Measurements from ENCODE around the gene RBAK.
"Not testable (repeated sequence)": the region's sequence is repeated elsewhere in the genome, so short reads cannot be mapped to it uniquely, and the experiment has no call there.

Gene RBAK

GRCh38 chr7:5050676-5051075, 5.0 kb downstream of the RBAK start:
- Histone ChIP-seq H3K27me3 (ENCODE audit: low read depth, low read length) (no peaks in the 10 kb centered on the region), H3K9me3 (ENCODE audit: insufficient read depth, low read length) (no peaks in the 10 kb centered on the region), H3K36me3 (replicated peaks; ENCODE audit: low read depth, low read length) (peaks cover 10% of the 10 kb centered on the region), H4K20me1 (ENCODE audit: insufficient read depth, low read length) (no peaks in the 10 kb centered on the region), H3K4me3 (ENCODE audit: low read length) (no peak overlapping the region), H3K79me2 (ENCODE audit: low read length) (peaks cover 32% of the 10 kb centered on the region), H3K4me1 (ENCODE audit: low read length) (no peaks in the 10 kb centered on the region), H3K4me2 (ENCODE audit: low read length) (no peak overlapping the region), H3K27ac (ENCODE audit: low read length) (no peak overlapping the region), H3K9ac (ENCODE audit: low read length) (no peak overlapping the region), H2AFZ (ENCODE audit: low read depth, low read length) (no peak overlapping the region)
- TF ChIP-seq EZH2phosphoT487 (IDR thresholded peaks at IDR 0.05; ENCODE audit: low read depth) (no peak), CTCF (IDR thresholded peaks at IDR 0.05; ENCODE audit: low read depth, low read length) (no peak)

- not testable (repeated sequence) for H3K4me3 ChIP-seq (ENCODE audit: low read length); H3K9me3 ChIP-seq (ENCODE audit: insufficient read depth, low read length); H2AFZ ChIP-seq (ENCODE audit: low read depth, low read length); H3K36me3 ChIP-seq (replicated peaks; ENCODE audit: low read depth, low read length); H3K27me3 ChIP-seq (ENCODE audit: low read depth, low read length); H4K20me1 ChIP-seq (ENCODE audit: insufficient read depth, low read length); H3K4me2 ChIP-seq (ENCODE audit: low read length); H3K9ac ChIP-seq (ENCODE audit: low read length); H3K4me1 ChIP-seq (ENCODE audit: low read length); H3K27ac ChIP-seq (ENCODE audit: low read length)
- peaks cover 22% of the 10 kb centered on the region for H3K79me2 ChIP-seq (ENCODE audit: low read length)
Observed at GRCh38 chr7:5051731-5052130, 6.1 kb downstream of the RBAK start.

GRCh38 chr7:5053175-5053574, 7.5 kb downstream of the RBAK start:
- Histone ChIP-seq H3K36me3 (replicated peaks; ENCODE audit: low read depth, low read length) (peaks cover 12% of the 10 kb centered on the region), H3K9ac (ENCODE audit: low read length) (no peak overlapping the region), H2AFZ (ENCODE audit: low read depth, low read length) (no peak overlapping the region), H3K79me2 (ENCODE audit: low read length) (peaks cover 18% of the 10 kb centered on the region), H4K20me1 (ENCODE audit: insufficient read depth, low read length) (no peaks in the 10 kb centered on the region), H3K27ac (ENCODE audit: low read length) (no peak overlapping the region), H3K4me3 (ENCODE audit: low read length) (no peak overlapping the region), H3K9me3 (ENCODE audit: insufficient read depth, low read length) (no peaks in the 10 kb centered on the region), H3K4me2 (ENCODE audit: low read length) (no peak overlapping the region), H3K27me3 (ENCODE audit: low read depth, low read length) (no peaks in the 10 kb centered on the region), H3K4me1 (ENCODE audit: low read length) (no peaks in the 10 kb centered on the region)
- TF ChIP-seq EZH2phosphoT487 (IDR thresholded peaks at IDR 0.05; ENCODE audit: low read depth) (no peak), CTCF (IDR thresholded peaks at IDR 0.05; ENCODE audit: low read depth, low read length) (no peak)

- Histone ChIP-seq H3K4me2 (ENCODE audit: low read length) (no peak overlapping the region), H3K27ac (ENCODE audit: low read length) (no peak overlapping the region), H3K9ac (ENCODE audit: low read length) (no peak overlapping the region), H3K9me3 (ENCODE audit: insufficient read depth, low read length) (peaks cover 50% of the 10 kb centered on the region; the same call in 1 of the 2 replicates), H3K36me3 (replicated peaks; ENCODE audit: low read depth, low read length) (peaks cover 86% of the 10 kb centered on the region), H2AFZ (ENCODE audit: low read depth, low read length) (no peak overlapping the region), H3K4me1 (ENCODE audit: low read length) (no peaks in the 10 kb centered on the region), H3K4me3 (ENCODE audit: low read length) (no peak overlapping the region), H3K27me3 (ENCODE audit: low read depth, low read length) (no peaks in the 10 kb centered on the region), H4K20me1 (ENCODE audit: insufficient read depth, low read length) (no peaks in the 10 kb centered on the region), H3K79me2 (ENCODE audit: low read length) (no peaks in the 10 kb centered on the region)
- TF ChIP-seq CTCF (IDR thresholded peaks at IDR 0.05; ENCODE audit: low read depth, low read length) (no peak), EZH2phosphoT487 (IDR thresholded peaks at IDR 0.05; ENCODE audit: low read depth) (no peak)
Observed at GRCh38 chr7:5063698-5064097, 18.0 kb downstream of the RBAK start.

Measured in OCI-LY3 (cell line).